CD4-positive, alpha-beta T cell treated with Interleukin-10 for 1 hour (primary cell): ENCODE results near the gene TTC7B.

Source experiments
- DNase-seq: peaks from one replicate; pipeline ENCODE4 v3.0.0-alpha.2; 2020

The TTC7B gene

GRCh38 chr14:90642244-90642717, 173.9 kb downstream of the TTC7B start:
- no peak for DNase-seq

GRCh38 chr14:90641615-90642243, 174.5 kb downstream of the TTC7B start:
- no peak for DNase-seq

- DNase-seq, result no peak
Observed at GRCh38 chr14:90641168-90641567, 175.1 kb downstream of the TTC7B start.

GRCh38 chr14:90639641-90640040, 176.6 kb downstream of the TTC7B start:
- no peak for DNase-seq

GRCh38 chr14:90632871-90633270, 183.4 kb downstream of the TTC7B start:
- DNase-seq, result no peak

- DNase-seq, result no peak
Observed at GRCh38 chr14:90632451-90632850, 183.8 kb downstream of the TTC7B start.

- peak; percentile 3 for DNase-seq
Observed at GRCh38 chr14:90630171-90630806, 185.9 kb downstream of the TTC7B start.

GRCh38 chr14:90629471-90629870, 186.8 kb downstream of the TTC7B start:
- DNase-seq, result no peak

- no peak for DNase-seq
Observed at GRCh38 chr14:90628825-90629224, 187.4 kb downstream of the TTC7B start.

GRCh38 chr14:90627478-90627877, 188.8 kb downstream of the TTC7B start:
- no peak for DNase-seq

GRCh38 chr14:90626550-90626949, 189.7 kb downstream of the TTC7B start:
- DNase-seq, result no peak

GRCh38 chr14:90625445-90625844, 190.8 kb downstream of the TTC7B start:
- no peak for DNase-seq

- no peak for DNase-seq
Observed at GRCh38 chr14:90624732-90625400, 191.4 kb downstream of the TTC7B start.

GRCh38 chr14:90624227-90624626, 192.0 kb downstream of the TTC7B start:
- no peak for DNase-seq

GRCh38 chr14:90621201-90621600, 195.0 kb downstream of the TTC7B start:
- no peak for DNase-seq

- no peak for DNase-seq
Observed at GRCh38 chr14:90620568-90621077, 195.6 kb downstream of the TTC7B start.

GRCh38 chr14:90619911-90620310, 196.3 kb downstream of the TTC7B start:
- no peak for DNase-seq

- no peak for DNase-seq
Observed at GRCh38 chr14:90617961-90618360, 198.3 kb downstream of the TTC7B start.

GRCh38 chr14:90616881-90617280, 199.3 kb downstream of the TTC7B start:
- no peak for DNase-seq

GRCh38 chr14:90616313-90616712, 199.9 kb downstream of the TTC7B start:
- no peak for DNase-seq

GRCh38 chr14:90615517-90616060, 200.6 kb downstream of the TTC7B start:
- DNase-seq, result no peak

GRCh38 chr14:90614696-90615516, 201.3 kb downstream of the TTC7B start:
- no peak for DNase-seq

- no peak for DNase-seq
Observed at GRCh38 chr14:90613997-90614396, 202.2 kb downstream of the TTC7B start.
